B cell (primary cell): Measurements from ENCODE around the gene GNB2.

ENCODE experiments used
- EZH2 ChIP-seq: IDR thresholded peaks from 2 replicates; pipeline ENCODE4 v1.6.1; 2012; ENCODE audit warnings: borderline replicate concordance, low read depth, mild to moderate bottlenecking, moderate library complexity, low read length; ENCODE audit not compliant: insufficient read depth, poor library complexity, severe bottlenecking
- TF ChIP-seq, protein P1 (sequence below): fragments of 200-600 bp; IDR thresholded peaks from one replicate; pipeline ENCODE4 v1.8.0; 2022; ENCODE audit warnings: antibody characterized with exemption, mild to moderate bottlenecking

DNA sequence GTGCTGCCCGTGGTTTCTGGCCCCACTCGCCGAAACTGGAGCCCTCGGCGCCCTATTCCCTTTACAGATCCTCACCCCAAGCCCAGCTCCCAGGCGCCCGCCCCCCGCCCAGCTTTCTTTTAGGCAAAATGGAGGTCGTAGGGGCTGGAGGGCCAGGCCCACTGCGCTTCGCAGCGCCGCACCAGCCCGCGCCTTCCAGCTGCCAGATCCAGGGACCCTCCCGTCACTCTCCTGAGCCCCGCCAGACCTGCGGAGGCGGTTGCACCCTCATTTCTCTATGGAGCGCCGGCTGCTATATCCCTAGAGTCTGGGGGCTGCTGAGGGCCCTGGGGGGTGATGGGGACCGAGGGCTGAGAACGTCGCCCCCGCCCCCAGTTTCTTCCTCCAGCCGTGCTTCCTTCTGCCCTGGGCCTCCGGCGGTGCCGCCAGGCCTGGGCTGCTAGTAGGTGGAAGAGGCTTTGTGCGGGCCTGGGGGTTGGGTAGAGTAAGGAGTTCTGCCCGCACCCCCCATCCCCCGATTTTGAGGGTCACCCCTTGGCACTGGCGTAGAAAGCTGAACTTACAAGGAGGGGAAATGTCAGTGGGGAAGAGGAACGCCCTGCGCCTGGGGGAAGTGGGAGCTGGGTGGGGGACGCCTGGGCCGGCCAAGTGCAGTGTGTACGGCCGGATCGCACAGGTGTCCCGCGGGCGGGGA, 1.0 kb downstream of the GNB2 start:
- TF ChIP-seq, protein P1, sequence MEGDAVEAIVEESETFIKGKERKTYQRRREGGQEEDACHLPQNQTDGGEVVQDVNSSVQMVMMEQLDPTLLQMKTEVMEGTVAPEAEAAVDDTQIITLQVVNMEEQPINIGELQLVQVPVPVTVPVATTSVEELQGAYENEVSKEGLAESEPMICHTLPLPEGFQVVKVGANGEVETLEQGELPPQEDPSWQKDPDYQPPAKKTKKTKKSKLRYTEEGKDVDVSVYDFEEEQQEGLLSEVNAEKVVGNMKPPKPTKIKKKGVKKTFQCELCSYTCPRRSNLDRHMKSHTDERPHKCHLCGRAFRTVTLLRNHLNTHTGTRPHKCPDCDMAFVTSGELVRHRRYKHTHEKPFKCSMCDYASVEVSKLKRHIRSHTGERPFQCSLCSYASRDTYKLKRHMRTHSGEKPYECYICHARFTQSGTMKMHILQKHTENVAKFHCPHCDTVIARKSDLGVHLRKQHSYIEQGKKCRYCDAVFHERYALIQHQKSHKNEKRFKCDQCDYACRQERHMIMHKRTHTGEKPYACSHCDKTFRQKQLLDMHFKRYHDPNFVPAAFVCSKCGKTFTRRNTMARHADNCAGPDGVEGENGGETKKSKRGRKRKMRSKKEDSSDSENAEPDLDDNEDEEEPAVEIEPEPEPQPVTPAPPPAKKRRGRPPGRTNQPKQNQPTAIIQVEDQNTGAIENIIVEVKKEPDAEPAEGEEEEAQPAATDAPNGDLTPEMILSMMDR, result no peak
- no peak for TF ChIP-seq EZH2
